Cardiac atrium fibroblast (primary cell): ENCODE results near the gene NUCB1. TPM values are rescaled to one million over a fixed set of nuclear protein-coding genes. Genes with fewer than 3 reads are reported as not detected.

Source experiments
- total RNA-seq: library from RNA; depleted of rRNA; stranded (reverse); fragments of >200 nt; gene quantifications from 2 replicates; pipeline ENCODE4 v1.2.3, GENCODE V29; 2015

NUCB1 gene
- 580 and 629 TPM in 2 replicates for total RNA-seq

DNA sequence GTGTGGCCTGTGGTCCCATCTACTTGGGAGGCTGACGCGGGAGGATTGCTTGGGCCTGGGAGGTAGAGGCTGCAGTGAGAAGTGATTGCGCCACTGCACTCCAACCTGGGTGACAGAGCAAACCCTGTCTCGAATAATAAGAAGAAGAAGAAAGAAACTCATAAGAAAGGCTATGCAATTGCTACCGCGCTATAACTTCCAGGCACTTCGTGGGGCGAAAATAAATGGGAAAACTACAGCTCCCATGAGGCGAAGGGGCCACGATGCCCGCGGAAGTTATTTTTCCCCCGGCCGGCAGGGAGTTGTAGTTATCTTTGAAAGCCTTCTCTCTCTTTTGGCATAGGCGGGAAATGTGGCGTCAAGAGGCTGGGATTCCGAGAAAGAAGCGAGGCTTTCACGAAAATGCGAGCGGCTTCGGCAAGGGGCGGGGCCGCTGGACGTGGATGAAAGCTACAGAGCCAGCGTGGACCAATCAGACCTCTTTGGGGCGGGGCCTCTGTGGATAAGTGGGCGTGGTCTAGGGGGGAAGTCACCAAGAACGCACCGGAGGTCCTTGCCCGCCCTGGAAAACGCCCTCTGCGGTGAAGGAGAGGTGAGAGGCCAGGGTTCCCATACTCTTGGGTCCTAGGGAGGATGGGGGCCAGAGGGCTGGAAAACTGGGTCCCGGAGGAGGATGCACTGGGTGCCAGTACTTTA is at the start of gene NUCB1:
Gene NUCB1 (plus strand): TSS at position 532 of the 696 bp plus-strand sequence. CDS start 485 bp downstream, outside the sequence.

DNA sequence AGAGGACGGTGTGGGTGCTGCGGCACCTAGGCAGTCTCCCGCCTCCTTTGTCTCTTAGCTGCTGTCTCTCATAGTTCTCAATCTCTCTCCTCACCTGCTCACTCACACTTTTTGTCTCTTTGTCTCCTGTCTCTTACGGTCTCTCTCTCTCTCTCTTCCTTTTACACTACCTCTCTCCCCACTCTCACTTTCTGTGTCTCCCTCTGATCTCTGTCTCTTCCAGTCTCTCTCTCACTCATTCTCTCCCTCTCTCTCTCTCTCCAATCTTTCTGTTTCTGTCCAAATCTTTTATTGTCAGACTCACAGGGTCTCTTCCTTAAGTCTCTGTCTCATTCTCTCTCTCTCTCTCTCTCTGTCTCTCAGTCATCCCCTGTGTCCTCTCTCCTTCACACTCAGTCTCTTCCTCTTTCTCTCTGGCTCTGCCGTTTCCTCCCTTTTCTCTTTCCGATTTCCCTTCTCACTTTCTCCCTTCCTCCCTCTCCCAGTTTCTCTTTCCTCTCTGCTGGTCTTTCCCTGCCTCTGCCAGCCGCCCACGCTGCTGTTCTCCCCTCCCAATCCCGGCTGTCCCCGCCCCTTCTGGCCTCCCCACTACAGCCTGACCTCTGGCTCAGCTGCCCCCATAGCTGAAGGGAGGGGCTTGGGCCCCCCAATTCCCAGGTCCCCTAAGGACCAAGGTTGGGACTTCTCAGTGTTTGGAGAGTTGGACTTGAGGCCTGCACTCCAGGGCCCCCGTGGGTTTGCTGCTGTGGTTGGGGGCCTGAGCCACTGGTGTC is 31.8 kb upstream of the NUCB1 start, which contains the start of gene PLEKHA4:
Gene PLEKHA4 (minus strand): TSS at position 504 of the 773 bp plus-strand sequence. CDS start 997 bp downstream, outside the sequence.

DNA sequence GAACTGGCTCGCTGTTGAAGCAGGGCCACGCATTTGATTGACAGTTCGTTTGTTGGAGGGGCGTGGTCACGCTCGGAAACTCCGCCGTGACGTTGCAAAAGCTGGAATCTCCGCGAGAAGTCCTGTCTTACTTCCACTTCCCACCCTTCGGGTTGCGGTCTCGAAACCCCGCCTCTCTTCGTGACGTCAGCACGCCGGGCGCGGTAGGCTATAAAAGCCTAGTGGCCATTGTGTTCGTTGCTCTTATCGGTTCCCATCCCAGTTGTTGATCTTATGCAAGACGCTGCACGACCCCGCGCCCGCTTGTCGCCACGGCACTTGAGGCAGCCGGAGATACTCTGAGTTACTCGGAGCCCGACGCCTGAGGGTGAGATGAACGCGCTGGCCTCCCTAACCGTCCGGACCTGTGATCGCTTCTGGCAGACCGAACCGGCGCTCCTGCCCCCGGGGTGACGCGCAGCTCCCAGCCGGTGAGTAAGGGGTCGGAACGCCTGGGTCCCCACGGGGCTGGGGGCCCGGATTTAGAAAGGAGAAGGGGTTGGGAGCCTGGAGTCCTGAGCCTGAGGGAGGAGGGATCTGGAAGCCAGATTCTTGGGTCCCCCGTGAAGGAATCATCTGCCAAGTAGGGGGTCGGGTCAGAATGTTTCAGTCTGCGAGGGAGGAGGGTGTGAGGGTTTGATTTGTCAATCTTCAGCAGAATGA is 27.8 kb upstream of the NUCB1 start, which contains the start of gene PPP1R15A:
Gene PPP1R15A (plus strand): TSS at position 240 of the 702 bp plus-strand sequence. CDS start 813 bp downstream, outside the sequence.

DNA sequence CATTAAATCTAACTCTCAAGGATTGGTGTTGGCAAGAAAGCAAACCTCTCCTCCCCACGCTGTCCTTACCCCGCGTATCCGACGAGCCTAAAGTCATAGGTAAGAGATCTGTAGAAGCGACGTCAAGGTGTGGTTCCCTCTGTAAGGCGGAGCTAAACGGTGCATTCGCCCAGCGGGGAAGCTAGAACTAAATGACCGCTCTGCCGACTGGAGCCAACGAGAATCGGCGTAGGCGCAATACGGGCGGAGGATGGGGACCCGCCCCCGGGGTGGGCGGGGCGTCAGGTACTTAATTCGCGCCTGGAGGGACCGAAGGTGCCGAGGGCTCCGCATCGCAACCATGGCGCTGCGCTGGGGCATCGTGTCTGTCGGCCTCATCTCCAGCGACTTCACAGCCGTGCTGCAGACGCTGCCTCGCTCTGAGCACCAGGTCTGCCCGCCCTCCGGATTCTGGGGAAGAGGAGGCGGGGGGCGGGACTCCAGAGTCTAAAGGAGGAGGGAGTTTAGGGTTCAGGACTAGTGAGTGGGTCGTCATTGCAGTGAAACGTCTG is 33.3 kb downstream of the NUCB1 start, which contains the start of gene DHDH:
Gene DHDH (plus strand): TSS at position 318 of the 551 bp plus-strand sequence. CDS start 23 bp downstream, at position 341.

DNA sequence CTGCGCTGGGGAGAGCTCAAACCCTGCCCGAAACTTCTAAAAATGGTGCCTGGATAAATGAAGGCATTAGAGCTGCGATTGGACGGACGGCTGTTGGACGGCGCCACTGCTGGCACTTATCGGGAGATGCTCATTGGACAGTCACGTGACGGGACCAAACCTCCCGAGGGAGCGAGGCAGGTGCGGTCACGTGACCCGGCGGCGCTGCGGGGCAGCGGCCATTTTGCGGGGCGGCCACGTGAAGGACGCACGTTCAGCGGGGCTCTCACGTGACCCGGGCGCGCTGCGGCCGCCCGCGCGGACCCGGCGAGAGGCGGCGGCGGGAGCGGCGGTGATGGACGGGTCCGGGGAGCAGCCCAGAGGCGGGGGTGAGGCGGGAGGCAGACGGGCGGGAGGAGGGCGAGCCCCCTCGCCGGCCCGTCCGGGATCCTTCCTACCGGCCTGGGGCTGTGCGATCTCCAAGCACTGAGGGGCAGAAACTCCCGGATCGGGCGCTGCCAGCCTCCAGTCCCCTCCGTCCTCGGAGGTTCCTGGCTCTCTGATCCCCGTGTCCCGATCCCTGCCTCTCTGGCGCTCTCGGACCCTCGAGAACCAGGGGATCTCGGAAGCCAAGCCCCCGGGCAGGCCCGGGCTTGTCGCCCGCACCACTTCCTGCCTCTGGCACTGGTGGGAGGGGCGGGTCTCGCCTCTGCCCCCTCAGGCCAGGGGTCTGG is 54.6 kb downstream of the NUCB1 start, which contains the start of gene BAX:
Gene BAX (plus strand): TSS at position 281 of the 713 bp plus-strand sequence. CDS start 54 bp downstream, at position 335.

DNA sequence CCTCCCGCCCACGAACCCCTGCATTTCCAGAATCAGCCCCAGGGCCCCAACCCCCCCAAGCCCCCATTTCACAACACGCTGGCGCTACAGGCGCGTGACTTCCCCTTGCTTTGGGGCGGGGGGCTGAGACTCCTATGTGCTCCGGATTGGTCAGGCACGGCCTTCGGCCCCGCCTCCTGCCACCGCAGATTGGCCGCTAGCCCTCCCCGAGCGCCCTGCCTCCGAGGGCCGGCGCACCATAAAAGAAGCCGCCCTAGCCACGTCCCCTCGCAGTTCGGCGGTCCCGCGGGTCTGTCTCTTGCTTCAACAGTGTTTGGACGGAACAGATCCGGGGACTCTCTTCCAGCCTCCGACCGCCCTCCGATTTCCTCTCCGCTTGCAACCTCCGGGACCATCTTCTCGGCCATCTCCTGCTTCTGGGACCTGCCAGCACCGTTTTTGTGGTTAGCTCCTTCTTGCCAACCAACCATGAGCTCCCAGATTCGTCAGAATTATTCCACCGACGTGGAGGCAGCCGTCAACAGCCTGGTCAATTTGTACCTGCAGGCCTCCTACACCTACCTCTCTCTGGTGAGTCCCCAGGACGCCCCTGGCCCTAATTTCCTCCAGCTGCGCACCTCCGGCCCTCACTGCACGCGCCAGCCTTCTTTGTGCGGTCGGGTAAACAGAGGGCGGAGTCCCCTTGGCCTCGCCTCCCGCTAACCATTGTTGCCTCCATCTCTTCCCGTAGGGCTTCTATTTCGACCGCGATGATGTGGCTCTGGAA is 65.1 kb downstream of the NUCB1 start, which contains the start of gene FTL:
Gene FTL (plus strand): TSS at position 270 of the 766 bp plus-strand sequence. CDS start 199 bp downstream, at position 469.

Other genes starting within 250 kb of the NUCB1 start
- not detected in 2 replicates for gene NTN5, start 227.3 kb upstream of the NUCB1 start, total RNA-seq
- gene FUT2, start 204.3 kb upstream of the NUCB1 start, total RNA-seq, result not detected in 2 replicates
- gene MAMSTR, start 180.6 kb upstream of the NUCB1 start, total RNA-seq, result 0.32 and 0.72 TPM in 2 replicates
- 2.2 and 3.4 TPM in 2 replicates for gene RASIP1, start 159.7 kb upstream of the NUCB1 start, total RNA-seq
- not detected in 2 replicates for gene IZUMO1, start 153.4 kb upstream of the NUCB1 start, total RNA-seq
- 0.32 and 1.1 TPM in 2 replicates for gene FUT1, start 147.7 kb upstream of the NUCB1 start, total RNA-seq
- not detected in 2 replicates for gene FGF21, start 144.8 kb upstream of the NUCB1 start, total RNA-seq
- gene BCAT2, start 89.3 kb upstream of the NUCB1 start, total RNA-seq, result 50.5 and 82.1 TPM in 2 replicates
- 0.49 and 1.8 TPM in 2 replicates for gene HSD17B14, start 63.8 kb upstream of the NUCB1 start, total RNA-seq
- gene PLEKHA4, start 31.7 kb upstream of the NUCB1 start, total RNA-seq, result 9.7 and 28.4 TPM in 2 replicates
- 51.0 and 87.6 TPM in 2 replicates for gene PPP1R15A, start 27.9 kb upstream of the NUCB1 start, total RNA-seq
- 2.8 TPM in 1 of 2 replicates, not detected in the other for gene TULP2, start 1.6 kb upstream of the NUCB1 start, total RNA-seq
- not detected in 2 replicates for gene DHDH, start 33.4 kb downstream of the NUCB1 start, total RNA-seq
- gene BAX, start 54.6 kb downstream of the NUCB1 start, total RNA-seq, result 85.0 and 99.0 TPM in 2 replicates
- 7,567 and 8,205 TPM in 2 replicates for gene FTL, start 65.0 kb downstream of the NUCB1 start, total RNA-seq
- 135 and 151 TPM in 2 replicates for gene GYS1, start 93.0 kb downstream of the NUCB1 start, total RNA-seq
- 155 and 181 TPM in 2 replicates for gene RUVBL2, start 93.6 kb downstream of the NUCB1 start, total RNA-seq
- not detected in 2 replicates for gene LHB, start 116.8 kb downstream of the NUCB1 start, total RNA-seq
- gene CGB3, start 124.0 kb downstream of the NUCB1 start, total RNA-seq, result not detected in 2 replicates
- gene CGB2, start 131.6 kb downstream of the NUCB1 start, total RNA-seq, result not detected in 2 replicates
- gene CGB1, start 136.6 kb downstream of the NUCB1 start, total RNA-seq, result not detected in 2 replicates
- gene CGB5, start 143.5 kb downstream of the NUCB1 start, total RNA-seq, result not detected in 2 replicates
- not detected in 2 replicates for gene CGB8, start 148.8 kb downstream of the NUCB1 start, total RNA-seq
- gene CGB7, start 157.4 kb downstream of the NUCB1 start, total RNA-seq, result 0.97 TPM in 1 of 2 replicates, not detected in the other
- gene NTF4, start 164.5 kb downstream of the NUCB1 start, total RNA-seq, result not detected in 2 replicates
- gene KCNA7, start 172.4 kb downstream of the NUCB1 start, total RNA-seq, result not detected in 2 replicates
- 174 and 218 TPM in 2 replicates for gene SNRNP70, start 185.1 kb downstream of the NUCB1 start, total RNA-seq
- 12.1 and 13.1 TPM in 2 replicates for gene LIN7B, start 214.1 kb downstream of the NUCB1 start, total RNA-seq
- 0.97 and 2.2 TPM in 2 replicates for gene C19orf73, start 218.8 kb downstream of the NUCB1 start, total RNA-seq
- 2.8 and 7.6 TPM in 2 replicates for gene PPFIA3, start 219.2 kb downstream of the NUCB1 start, total RNA-seq